ENCODE measurements around the gene C1QA.

The C1QA gene

GRCh38 chr1:22636353-22636752 is at the start of gene C1QA:
C1QA (plus strand) TSS chr1:22636628; CDS start chr1:22637617, 989 bp downstream.
- no peak for DNase-seq

GRCh38 chr1:22587247-22587646 is 49.2 kb upstream of the C1QA start:
- no peak for DNase-seq

- no peak for DNase-seq
Measured at GRCh38 chr1:22588899-22589422, 47.5 kb upstream of the C1QA start.

DNA sequence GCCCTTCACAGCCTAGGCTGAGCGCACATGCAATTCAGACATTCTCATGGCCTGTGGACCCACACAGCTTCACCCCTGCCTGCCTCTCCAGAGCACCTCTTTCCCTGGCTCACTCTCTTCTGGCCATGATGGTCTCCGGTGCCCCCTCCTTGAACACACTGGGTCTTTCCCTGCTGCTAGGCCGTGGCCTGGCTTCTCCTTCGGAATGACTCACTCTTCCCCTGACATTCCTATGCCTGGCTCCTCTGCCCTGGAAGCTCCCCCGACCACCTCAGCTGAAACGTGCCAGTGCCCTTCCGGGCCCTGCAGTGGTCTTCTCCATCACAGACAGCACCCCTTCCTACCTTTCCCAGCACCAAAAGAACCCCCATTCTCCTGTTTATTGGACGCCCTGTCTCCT is 44.9 kb upstream of the C1QA start:
- DNase-seq: no peak

- no peak for DNase-seq
Measured at GRCh38 chr1:22592051-22592450, 44.4 kb upstream of the C1QA start.

GRCh38 chr1:22592919-22593790 is 43.3 kb upstream of the C1QA start:
- DNase-seq: no peak

DNA sequence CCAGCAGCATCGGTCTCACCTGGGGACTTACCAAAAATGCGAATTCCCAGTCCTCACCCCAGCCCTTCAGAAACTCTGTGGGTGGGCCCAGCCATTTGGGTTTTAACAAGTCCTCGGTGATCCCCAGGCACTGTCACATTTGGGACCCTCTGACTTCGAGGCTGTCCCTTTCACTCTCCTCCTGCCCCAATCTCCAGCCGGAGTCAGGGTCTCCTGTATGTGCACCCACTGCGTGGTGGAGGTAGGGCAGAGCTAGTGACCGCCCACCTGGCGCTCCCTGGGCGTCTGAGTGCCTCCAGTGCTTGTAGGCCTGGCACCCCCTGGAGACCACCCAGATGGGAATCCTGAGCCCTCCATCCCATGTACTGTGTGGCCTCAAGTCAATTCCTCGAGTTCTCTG is 42.0 kb upstream of the C1QA start:
- DNase-seq: no peak

GRCh38 chr1:22595108-22595507 is 41.3 kb upstream of the C1QA start:
- no peak for DNase-seq

DNA sequence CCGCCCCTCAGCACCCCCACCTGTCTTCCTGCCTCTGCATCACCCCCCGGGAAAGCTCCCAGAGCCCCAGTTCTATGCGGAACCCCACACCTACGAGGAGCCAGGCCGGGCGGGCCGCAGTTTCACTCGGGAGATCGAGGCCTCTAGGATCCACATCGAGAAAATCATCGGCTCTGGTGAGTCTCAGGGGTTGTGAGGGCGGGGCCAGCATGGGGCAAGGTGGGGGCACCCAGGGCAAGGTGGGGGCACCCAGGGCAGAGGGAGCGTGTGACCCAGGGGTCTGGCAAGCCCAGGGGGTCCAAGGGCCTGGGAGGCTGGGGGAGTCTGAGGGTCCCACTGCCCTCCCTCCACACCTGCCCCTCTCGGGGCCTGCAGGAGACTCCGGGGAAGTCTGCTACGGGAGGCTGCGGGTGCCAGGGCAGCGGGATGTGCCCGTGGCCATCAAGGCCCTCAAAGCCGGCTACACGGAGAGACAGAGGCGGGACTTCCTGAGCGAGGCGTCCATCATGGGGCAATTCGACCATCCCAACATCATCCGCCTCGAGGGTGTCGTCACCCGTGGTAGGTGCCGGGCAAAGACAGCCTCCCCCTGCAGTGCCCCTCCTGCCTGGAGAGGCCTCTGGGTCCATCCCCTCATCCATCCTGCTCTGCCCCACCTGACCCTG is 39.0 kb upstream of the C1QA start:
- no peak for DNase-seq

- DNase-seq: no peak
Measured at GRCh38 chr1:22597996-22598395, 38.4 kb upstream of the C1QA start.

DNA sequence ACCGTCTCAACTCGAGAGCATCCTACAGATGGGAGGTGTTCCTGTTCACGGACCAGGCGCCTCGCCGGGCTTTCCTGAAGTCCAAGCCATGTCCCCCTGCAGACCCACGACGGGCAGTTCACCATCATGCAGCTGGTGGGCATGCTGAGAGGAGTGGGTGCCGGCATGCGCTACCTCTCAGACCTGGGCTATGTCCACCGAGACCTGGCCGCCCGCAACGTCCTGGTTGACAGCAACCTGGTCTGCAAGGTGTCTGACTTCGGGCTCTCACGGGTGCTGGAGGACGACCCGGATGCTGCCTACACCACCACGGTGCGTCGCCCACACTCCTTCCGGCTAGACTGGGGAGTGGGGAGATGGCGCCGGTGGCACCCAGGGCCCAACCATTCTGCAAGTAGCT is 37.7 kb upstream of the C1QA start:
- DNase-seq: no peak

GRCh38 chr1:22600071-22600816 is 36.2 kb upstream of the C1QA start:
- DNase-seq: no peak

DNA sequence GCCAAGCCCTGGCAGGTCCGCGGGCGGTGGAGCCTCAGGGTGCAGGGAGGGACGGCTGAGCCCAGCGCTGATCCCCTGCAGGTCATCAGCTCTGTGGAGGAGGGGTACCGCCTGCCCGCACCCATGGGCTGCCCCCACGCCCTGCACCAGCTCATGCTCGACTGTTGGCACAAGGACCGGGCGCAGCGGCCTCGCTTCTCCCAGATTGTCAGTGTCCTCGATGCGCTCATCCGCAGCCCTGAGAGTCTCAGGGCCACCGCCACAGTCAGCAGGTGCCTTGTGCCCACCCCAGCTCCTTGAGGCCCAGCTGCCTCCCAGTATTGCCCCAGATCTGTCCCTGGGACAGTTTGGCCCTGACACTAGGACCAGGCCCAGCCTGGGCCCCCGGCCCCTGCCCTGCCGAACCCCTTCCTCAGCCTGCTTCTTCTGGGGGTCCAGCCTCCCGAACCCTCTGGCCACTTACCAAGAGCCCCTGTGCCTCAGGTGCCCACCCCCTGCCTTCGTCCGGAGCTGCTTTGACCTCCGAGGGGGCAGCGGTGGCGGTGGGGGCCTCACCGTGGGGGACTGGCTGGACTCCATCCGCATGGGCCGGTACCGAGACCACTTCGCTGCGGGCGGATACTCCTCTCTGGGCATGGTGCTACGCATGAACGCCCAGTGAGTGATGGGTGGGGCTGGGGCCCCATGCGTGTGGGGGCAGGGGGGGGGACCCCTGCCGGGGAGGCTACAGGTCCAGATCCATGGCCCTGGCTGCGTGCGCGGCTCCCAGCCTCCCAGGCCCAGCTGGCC is 35.4 kb upstream of the C1QA start:
- no peak for DNase-seq

- DNase-seq: no peak
Measured at GRCh38 chr1:22601610-22602009, 34.8 kb upstream of the C1QA start.

DNA sequence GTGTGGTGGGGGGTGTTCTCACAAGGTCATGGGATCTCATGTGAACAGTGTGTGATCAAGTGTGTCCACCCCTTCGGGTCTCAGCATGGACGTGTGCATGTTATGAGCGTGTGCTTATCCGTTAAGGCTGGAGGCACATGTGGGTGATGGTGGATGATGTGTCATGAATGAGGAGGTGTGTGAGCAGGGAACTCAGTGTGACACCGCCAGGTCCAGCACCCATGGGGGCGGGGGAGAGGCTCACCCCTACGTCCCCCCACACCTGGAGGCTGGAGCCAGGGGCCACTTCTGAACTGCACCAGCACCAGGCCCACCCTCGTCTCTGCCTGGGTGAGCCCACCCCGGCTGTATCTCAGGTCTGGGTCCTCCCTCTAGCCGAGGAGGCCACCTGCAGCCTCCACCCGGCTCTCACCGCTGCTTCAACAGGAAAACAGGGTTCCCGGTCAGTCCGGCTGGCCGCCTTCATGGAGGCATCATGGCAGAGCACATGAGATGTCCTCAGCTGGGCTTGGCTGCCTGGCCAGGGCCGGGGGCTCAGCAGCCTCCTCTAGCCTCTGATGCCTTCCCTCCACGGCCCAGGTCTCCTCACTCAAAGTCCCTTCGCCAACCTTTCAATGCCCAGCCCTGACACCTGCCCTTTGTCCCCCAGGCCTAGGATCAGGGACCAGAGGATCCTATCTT is 34.2 kb upstream of the C1QA start:
- no peak for DNase-seq

- no peak for DNase-seq
Measured at GRCh38 chr1:22606161-22606560, 30.3 kb upstream of the C1QA start.

DNA sequence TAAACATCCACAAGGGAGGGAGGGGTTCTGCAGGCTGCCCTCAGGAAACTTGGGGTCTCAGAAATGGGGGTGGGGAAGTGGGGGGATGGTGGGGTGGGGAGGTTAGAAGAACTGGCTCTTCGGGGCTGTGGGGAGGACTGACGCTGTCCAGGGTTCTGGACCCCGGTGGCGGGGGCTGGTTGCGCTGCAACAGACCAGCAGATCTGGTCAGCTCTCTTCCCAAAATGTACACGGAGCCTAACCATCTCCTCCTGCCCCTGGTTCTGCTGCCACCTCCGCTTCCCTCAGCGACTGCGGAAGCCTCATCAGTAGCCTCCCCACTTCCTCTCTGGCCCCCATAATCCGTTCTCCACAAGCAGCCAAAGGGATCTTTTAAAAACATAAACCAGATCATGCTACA is 29.3 kb upstream of the C1QA start:
- DNase-seq: no peak

DNA sequence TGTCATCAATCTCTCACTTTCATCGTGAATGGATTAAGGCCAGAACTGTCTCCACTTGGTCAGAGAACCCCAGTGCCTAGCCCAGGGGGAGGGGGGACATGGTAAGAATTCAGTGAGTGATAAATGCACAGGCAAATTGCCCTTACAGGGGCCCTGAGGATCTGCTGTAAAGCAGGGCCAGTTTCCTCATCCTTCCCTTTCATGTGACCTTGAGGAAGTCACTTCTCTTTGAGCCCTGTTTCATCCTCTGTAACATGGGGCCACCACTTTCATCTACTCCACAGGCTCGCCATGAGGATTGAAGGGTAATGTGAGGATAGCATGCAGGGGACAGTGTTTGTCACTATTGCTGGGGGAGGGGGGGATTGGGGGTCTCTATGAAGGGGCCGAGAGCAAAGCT is 28.1 kb upstream of the C1QA start:
- no peak for DNase-seq

DNA sequence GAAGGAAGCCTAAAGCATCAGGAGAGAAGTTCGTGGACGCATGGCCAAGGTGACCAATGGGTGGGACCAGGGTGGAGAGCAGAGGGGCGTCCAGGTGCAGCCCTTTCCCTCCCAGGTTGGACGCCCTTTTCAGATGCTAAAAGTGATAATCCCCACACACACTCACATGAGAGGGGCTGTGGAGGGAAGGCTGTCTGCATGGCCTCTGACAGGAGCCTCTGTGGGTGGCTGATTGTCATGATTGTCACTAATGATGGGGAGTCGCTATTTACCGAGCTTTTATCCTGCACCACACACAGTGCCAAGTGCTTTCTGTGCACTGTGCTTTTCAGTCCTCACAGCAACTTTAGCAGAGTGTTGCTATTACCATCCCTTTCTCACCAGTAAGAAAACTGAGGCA is 27.1 kb upstream of the C1QA start:
- no peak for DNase-seq

DNA sequence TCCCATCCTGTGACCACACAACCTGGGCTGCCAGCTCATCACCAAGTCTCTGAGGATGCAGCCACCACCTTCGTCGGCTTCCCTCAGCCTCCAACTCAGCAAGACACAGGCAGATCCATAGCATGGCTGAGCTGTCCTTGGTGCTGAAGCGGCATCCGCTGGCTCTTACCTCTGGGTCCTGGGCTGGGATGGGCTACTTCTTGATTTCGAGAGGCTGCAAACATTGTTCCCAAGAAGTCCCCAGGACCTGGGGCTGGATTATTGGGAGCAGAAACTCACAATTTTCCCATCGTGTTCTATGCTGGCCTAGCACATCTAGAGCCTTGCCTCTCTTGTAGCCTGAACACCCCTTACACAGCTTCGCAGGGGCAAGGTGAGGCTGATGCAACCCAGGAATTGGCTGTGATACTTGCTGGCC is 24.9 kb upstream of the C1QA start:
- peak; percentile 17 for DNase-seq

GRCh38 chr1:22612671-22613571 is 23.5 kb upstream of the C1QA start:
- no peak for DNase-seq
